Duodenal mucosa (tissue), 2 donors: ENCODE data around the gene NPL.

ENCODE experiments used
- H3K27ac ChIP-seq: one replicate; pipeline ENCODE4 v1.7.0; 2013; ENCODE audit warnings: low read depth, low read length
- H3K27me3 ChIP-seq, 2 donors: one replicate each; pipeline ENCODE4 v1.7.0; 2013; ENCODE audit warnings: low read length in 2 of 2, control low read depth in 1 of 2; ENCODE audit not compliant: insufficient read depth in 2 of 2, control insufficient read depth in 1 of 2
- H3K36me3 ChIP-seq, 2 donors: one replicate each; pipeline ENCODE4 v1.7.0; 2013; ENCODE audit warnings: low read length in 2 of 2, control low read depth in 1 of 2; ENCODE audit not compliant: insufficient read depth in 2 of 2, control insufficient read depth in 1 of 2
- H3K4me1 ChIP-seq, 2 donors: one replicate each; pipeline ENCODE4 v1.7.0; 2013; ENCODE audit warnings: low read length in 2 of 2, control low read depth in 1 of 2; ENCODE audit not compliant: insufficient read depth in 2 of 2, control insufficient read depth in 1 of 2
- H3K4me3 ChIP-seq, 2 donors: one replicate each; pipeline ENCODE4 v1.7.0; 2013; ENCODE audit warnings: low read length in 2 of 2, low read depth in 1 of 2
- H3K9ac ChIP-seq, 2 donors: one replicate each; pipeline ENCODE4 v1.7.0; 2013; ENCODE audit warnings: low read length in 2 of 2, low read depth in 1 of 2
- H3K9me3 ChIP-seq, 2 donors: one replicate each; pipeline ENCODE4 v1.7.0; 2013; ENCODE audit warnings: low read length in 2 of 2, control low read depth in 1 of 2; ENCODE audit not compliant: control insufficient read depth in 1 of 2

Gene NPL

GRCh38 chr1:182811975-182812722 is 22.6 kb downstream of the NPL start:
- Histone ChIP-seq H3K27ac (no peak overlapping the region), H3K9me3 (no peaks in the 10 kb centered on the region), H3K36me3 (peaks cover 0 to 2% of the 10 kb centered on the region in 2 donors), H3K4me1 (no peaks in the 10 kb centered on the region), H3K4me3 (no peak overlapping the region), H3K9ac (no peak overlapping the region), H3K27me3 (no peaks in the 10 kb centered on the region)

DNA sequence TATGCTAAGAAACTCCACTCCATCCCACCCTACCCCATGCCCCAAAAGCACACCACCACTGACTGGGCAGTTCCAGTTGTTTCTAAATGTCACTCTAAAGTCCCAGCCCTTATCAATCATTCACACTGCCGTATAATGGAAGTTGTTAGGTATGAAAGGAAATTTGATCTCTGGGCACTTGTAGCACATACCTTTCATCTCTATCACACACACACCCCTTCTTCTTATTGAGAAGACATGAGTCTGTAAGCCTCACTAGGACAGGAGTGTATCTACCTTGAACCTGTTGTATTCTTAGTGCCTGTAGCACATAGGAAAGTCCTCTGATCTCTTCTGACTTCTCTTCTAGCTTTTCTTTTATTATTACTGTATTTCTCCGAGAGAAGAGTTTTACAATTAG is 27.3 kb downstream of the NPL start:
- no peaks in the 10 kb centered on the region for H3K4me1 ChIP-seq
- H3K4me3 ChIP-seq, result no peak overlapping the region
- no peaks in the 10 kb centered on the region for H3K27me3 ChIP-seq
- H3K27ac ChIP-seq, result no peak overlapping the region
- peaks cover 0 to 2% of the 10 kb centered on the region in 2 donors for H3K36me3 ChIP-seq
- no peaks in the 10 kb centered on the region for H3K9me3 ChIP-seq
- no peak overlapping the region for H3K9ac ChIP-seq

- no peak overlapping the region for H3K27ac ChIP-seq
- no peak overlapping the region for H3K4me3 ChIP-seq
- no peaks in the 10 kb centered on the region for H3K4me1 ChIP-seq
- H3K9ac ChIP-seq, result no peak overlapping the region
- no peaks in the 10 kb centered on the region for H3K9me3 ChIP-seq
- no peaks in the 10 kb centered on the region for H3K36me3 ChIP-seq
- H3K27me3 ChIP-seq, result no peaks in the 10 kb centered on the region
These were observed 28.2 kb downstream of the NPL start for GRCh38 chr1:182817802-182818201.

DNA sequence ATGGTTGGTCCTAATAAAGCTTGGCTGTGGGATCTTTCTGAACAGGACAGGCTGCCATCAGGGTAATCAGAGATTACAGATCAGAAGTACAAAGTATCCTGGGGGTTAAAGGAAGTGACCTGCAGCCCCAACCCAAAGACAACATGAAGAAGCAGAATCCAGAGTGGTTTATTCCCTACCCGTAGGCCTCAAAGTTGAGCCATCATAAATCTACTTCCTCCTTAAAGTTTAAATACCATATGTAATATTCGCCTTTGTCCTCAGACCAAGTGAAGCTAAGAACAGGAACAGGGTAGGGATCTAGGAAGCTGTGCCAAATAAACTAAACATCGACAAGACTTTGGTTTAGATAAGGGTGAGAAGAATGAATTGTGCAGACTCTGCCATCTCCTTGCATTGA is 33.6 kb downstream of the NPL start:
- H3K4me3 ChIP-seq, result no peak overlapping the region
- H3K9me3 ChIP-seq, result no peaks in the 10 kb centered on the region
- H3K36me3 ChIP-seq, result no peaks in the 10 kb centered on the region

DNA sequence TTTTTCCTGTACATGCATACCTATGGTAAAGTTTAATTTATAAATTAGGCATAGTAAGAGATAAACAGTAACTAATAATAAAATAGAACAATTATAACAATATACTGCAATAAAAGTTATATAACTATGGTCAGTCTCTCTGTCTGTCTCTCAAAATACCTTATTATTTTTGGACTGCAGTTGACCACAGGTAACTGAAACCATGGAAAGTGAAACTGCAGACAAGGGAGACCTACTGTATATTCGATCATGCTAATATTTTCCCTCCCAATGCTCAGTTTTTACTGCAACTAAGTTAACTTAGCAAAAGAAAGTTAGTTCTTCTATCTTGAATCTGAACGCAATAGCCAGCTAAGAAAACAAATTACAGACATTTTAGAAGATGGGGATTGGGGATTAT is 37.3 kb downstream of the NPL start:
- no peak overlapping the region for H3K9ac ChIP-seq
- H3K27me3 ChIP-seq, result no peaks in the 10 kb centered on the region
- no peak overlapping the region for H3K4me3 ChIP-seq
- no peaks in the 10 kb centered on the region for H3K36me3 ChIP-seq
- no peak overlapping the region for H3K27ac ChIP-seq
- H3K9me3 ChIP-seq, result no peaks in the 10 kb centered on the region
- no peaks in the 10 kb centered on the region for H3K4me1 ChIP-seq

More for the DNA sequence above, 33.6 kb downstream of the NPL start:
- H3K9ac ChIP-seq, result no peak overlapping the region
- H3K27ac ChIP-seq, result no peak overlapping the region
- no peaks in the 10 kb centered on the region for H3K4me1 ChIP-seq
- H3K27me3 ChIP-seq, result no peaks in the 10 kb centered on the region

GRCh38 chr1:182829285-182829932 is 39.8 kb downstream of the NPL start:
- H3K27me3 ChIP-seq, result no peaks in the 10 kb centered on the region
- no peak overlapping the region for H3K27ac ChIP-seq
- H3K36me3 ChIP-seq, result no peaks in the 10 kb centered on the region
- H3K4me3 ChIP-seq, result no peak overlapping the region
- H3K9ac ChIP-seq, result no peak overlapping the region
- no peaks in the 10 kb centered on the region for H3K9me3 ChIP-seq
- no peaks in the 10 kb centered on the region for H3K4me1 ChIP-seq

DNA sequence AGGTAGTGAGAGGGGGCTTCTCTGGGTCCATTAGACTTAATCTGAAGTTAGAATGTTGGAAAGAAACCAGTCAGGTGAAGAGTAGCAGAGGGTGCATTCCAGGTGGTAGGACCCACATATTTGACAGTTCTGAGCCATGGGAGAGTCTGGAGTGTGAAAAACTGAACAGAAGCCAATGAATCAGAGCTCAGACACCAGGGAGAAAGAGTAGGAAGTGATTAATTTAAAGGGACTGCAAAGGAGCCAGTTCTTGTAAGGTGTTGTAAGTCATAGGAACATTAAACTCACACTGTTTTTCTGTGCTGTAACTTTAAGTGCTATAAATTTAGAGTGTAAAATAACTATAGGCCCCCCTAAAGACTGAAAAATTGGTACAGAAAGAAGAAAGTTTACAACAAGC is 43.7 kb downstream of the NPL start:
- Histone ChIP-seq H3K27me3 (no peaks in the 10 kb centered on the region), H3K9ac (no peak overlapping the region), H3K9me3 (no peaks in the 10 kb centered on the region), H3K36me3 (no peaks in the 10 kb centered on the region), H3K27ac (no peak overlapping the region), H3K4me1 (no peaks in the 10 kb centered on the region), H3K4me3 (no peak overlapping the region)

GRCh38 chr1:182834326-182834725 is 44.8 kb downstream of the NPL start:
- Histone ChIP-seq H3K9me3 (no peaks in the 10 kb centered on the region), H3K4me3 (no peak overlapping the region), H3K27me3 (no peaks in the 10 kb centered on the region), H3K36me3 (no peaks in the 10 kb centered on the region), H3K4me1 (peaks cover 3 to 4% of the 10 kb centered on the region in 2 donors), H3K27ac (no peak overlapping the region), H3K9ac (no peak overlapping the region)

DNA sequence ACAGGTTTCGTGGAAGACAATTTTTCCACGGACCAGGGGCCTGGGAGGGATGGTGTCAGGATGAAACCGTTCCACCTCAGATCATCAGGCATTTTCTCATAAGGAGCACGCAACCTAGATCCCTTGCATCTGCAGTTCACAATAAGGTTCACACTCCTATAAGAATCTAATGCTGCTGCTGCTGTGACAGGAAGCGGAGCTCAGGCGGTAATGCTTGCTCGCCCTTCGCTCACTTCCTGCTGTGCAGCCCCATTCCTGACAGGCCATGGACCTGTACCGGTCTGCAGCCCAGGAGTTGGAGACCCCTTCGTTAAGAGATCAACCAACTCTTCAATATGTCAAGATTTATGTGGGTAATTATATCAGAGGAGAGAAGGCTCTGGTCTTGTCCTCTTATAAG is 46.2 kb downstream of the NPL start:
- Histone ChIP-seq H3K27me3 (no peaks in the 10 kb centered on the region), H3K27ac (no peak overlapping the region), H3K4me1 (peaks cover 8 to 9% of the 10 kb centered on the region in 2 donors), H3K4me3 (no peak overlapping the region), H3K36me3 (no peaks in the 10 kb centered on the region), H3K9ac (no peak overlapping the region), H3K9me3 (no peaks in the 10 kb centered on the region)

DNA sequence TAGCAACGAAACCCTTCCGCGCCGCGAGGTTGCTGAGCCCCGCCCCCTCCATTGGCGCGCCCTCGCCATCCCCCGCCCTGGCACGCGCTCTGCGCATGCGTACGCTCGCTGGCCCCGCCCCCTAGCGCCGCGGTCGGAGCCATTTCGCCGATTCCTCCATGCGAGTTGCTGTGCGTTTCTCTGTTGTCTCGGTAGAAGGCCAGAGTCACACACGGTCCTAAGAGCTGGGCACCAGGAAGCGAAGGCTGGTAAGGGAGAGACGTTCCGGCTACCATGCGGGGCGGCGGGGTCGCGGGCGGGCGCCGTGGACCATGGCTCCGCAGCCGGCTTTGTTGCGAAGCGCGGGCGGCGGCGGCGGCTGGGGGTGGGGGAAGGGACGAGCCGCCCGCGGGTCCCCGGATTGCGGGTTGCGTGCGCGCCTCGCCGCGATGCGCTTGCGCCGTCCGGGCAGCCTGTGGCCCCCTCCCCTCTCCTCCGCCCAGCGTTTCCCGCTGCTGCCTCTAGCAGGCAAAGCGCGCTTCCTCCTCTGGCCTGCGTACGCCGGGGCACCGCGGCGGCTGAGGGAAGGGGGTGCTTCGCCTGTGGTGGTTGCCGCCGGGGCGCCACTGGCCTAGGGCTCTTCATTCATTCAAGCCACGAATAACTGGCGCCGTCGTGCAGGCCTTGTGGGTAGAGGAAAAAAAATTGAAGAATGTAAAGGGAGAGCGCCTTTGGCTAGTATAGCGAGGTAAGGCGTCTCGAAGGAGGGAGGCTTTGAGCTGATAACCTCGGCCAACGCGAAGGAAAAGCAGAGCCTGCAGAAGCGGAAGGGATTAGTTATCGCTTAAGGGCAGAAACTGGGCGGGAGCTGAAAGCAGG is 49.9 kb downstream of the NPL start, which contains the start of gene DHX9:
Gene DHX9, plus strand, starts transcription at position 139 of the 858 bp plus-strand sequence. CDS start 3,220 bp downstream, outside the sequence.
- Histone ChIP-seq H3K9me3 (no peaks in the 10 kb centered on the region), H3K27ac (peak within 1 kb of the TSS; percentile 96), H3K9ac (peak within 1 kb of the TSS; percentile 80 to 82), H3K4me1 (peaks cover 25 to 30% of the 10 kb centered on the region in 2 donors), H3K27me3 (no peaks in the 10 kb centered on the region), H3K4me3 (peak within 1 kb of the TSS; percentile 88 to 92), H3K36me3 (peaks cover 0 to 16% of the 10 kb centered on the region in 2 donors)
